Measurements from ENCODE around the gene KRABD2.

Gene KRABD2

DNA sequence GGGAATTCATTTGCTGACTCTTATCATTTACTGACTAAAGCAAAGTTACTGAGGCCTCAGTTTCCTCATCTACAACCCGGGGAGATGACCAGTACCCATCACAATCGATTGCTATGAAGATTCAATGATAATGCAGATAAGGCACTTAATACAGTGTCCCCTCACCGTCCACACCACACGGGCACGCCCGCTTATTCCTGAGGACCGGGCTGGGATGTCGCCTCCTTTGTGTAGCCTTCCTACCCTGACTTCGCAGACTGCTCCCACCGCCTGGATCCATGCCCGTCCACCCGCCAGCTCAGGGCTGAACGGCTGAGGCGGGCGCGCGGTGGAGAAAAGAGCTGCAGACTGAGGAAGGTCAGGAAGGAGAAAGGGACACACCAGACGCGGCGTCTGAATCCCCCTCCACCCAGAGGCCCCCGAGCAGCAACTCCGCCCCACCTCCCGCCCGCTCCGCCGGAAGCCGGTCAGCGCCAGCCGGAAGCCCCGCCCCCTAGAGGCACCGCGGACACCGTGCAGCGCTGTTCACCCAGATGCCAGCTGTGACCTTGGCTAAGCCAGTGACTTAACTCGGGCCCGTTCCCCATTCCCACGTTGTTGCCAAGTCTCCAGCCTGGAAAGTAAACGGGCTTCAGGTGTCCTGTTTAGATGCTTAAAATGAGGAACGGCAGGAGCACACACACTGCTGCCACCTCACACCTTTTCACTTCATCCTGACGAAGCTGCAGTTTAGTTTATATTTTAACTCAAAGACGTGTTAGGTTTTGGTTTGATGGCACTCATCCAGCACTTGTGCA is at the start of gene KRABD2:
TSS of gene KRABD2 (minus strand) at position 434 of the 797 bp plus-strand sequence.
- H3K4me1 ChIP-seq (ENCODE audit: insufficient read depth): peaks cover 27% of the 10 kb centered on the region
- H3K4me3 ChIP-seq: peak within 1 kb of the TSS; percentile 80
- peaks cover 49% of the 10 kb centered on the region for H3F3A ChIP-seq (ENCODE audit: insufficient read depth)
- H4K20me1 ChIP-seq (ENCODE audit: insufficient read depth): peaks cover 8% of the 10 kb centered on the region; the same call in 1 of the 2 replicates
- peak within 1 kb of the TSS; percentile 70 for H3K27ac ChIP-seq
- no peaks in the 10 kb centered on the region for H3K9me3 ChIP-seq (ENCODE audit: low read depth)
- peaks cover 35% of the 10 kb centered on the region for H3K79me2 ChIP-seq (ENCODE audit: insufficient read depth)
- H3K4me2 ChIP-seq (ENCODE audit: unreplicated experiment): peak within 1 kb of the TSS; percentile 95
- H3K27me3 ChIP-seq (replicated peaks; ENCODE audit: insufficient read depth): no peaks in the 10 kb centered on the region
- 3 to 4% methylated on average over 36 to 40 of the region's 41 CpGs for WGBS, 2 experiments (ENCODE audit: low coverage in 1 of 2, low lambda C conversion rate in 2 of 2, missing lambda C conversion rate in 2 of 2)
- peak within 1 kb of the TSS; percentile 63 for H2AFZ ChIP-seq
- H3K9ac ChIP-seq: peak within 1 kb of the TSS; percentile 85
- peak; percentile 93 for DNase-seq
- H3K36me3 ChIP-seq (ENCODE audit: low read depth): peaks cover 45% of the 10 kb centered on the region
- in situ Hi-C loops (cut with MboI): no loop called here
- TF ChIP-seq EZH2 (IDR thresholded peaks at IDR 0.05; ENCODE audit: insufficient read depth, poor library complexity, severe bottlenecking): no peak
- TF ChIP-seq EZH2phosphoT487 (IDR thresholded peaks at IDR 0.05; ENCODE audit: insufficient read depth, low read depth): no peak
- no peaks in the 10 kb centered on the region for H3K9me2 ChIP-seq (ENCODE audit: insufficient read depth)

DNA sequence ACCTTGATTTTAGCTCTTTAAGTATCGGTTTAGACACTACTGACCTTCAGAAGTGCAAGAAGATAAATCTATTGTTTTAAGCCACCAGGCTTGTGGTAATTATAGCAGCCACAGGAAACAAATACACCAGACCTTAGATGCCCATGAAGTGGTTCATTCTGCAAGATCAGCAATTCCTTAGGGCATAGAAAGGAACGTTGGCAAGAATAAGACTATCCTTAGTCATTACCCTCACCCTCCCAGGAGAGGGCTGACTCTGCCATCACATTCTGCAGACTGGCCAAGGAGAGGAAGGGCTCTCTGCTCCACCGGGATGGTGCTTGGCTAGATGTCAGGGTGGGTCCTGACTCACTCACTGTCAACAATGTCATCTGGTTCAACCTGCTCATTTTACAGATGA is 45.1 kb upstream of the KRABD2 start:
- Histone ChIP-seq H3K9me2 (ENCODE audit: insufficient read depth) (no peaks in the 10 kb centered on the region), H3K4me1 (ENCODE audit: insufficient read depth) (peaks cover 8% of the 10 kb centered on the region), H3K4me2 (ENCODE audit: unreplicated experiment) (no peak overlapping the region), H3K79me2 (ENCODE audit: insufficient read depth) (no peaks in the 10 kb centered on the region), H3K27ac (no peak overlapping the region), H4K20me1 (ENCODE audit: insufficient read depth) (no peaks in the 10 kb centered on the region), H3K36me3 (ENCODE audit: low read depth) (no peaks in the 10 kb centered on the region), H3K9ac (no peak overlapping the region), H2AFZ (no peak overlapping the region), H3K27me3 (replicated peaks; ENCODE audit: insufficient read depth) (no peaks in the 10 kb centered on the region), H3F3A (ENCODE audit: insufficient read depth) (peaks cover 20% of the 10 kb centered on the region), H3K9me3 (ENCODE audit: low read depth) (no peaks in the 10 kb centered on the region), H3K4me3 (no peak overlapping the region)
- WGBS, 2 experiments (ENCODE audit: low coverage in 1 of 2, low lambda C conversion rate in 2 of 2, missing lambda C conversion rate in 2 of 2): 34 to 35% methylated on average over 3 of the region's 3 CpGs
- TF ChIP-seq EZH2phosphoT487 (IDR thresholded peaks at IDR 0.05; ENCODE audit: insufficient read depth, low read depth) (no peak), EZH2 (IDR thresholded peaks at IDR 0.05; ENCODE audit: insufficient read depth, poor library complexity, severe bottlenecking) (no peak)
- in situ Hi-C loops (cut with MboI): no loop called here
- peak; percentile 71 for DNase-seq

DNA sequence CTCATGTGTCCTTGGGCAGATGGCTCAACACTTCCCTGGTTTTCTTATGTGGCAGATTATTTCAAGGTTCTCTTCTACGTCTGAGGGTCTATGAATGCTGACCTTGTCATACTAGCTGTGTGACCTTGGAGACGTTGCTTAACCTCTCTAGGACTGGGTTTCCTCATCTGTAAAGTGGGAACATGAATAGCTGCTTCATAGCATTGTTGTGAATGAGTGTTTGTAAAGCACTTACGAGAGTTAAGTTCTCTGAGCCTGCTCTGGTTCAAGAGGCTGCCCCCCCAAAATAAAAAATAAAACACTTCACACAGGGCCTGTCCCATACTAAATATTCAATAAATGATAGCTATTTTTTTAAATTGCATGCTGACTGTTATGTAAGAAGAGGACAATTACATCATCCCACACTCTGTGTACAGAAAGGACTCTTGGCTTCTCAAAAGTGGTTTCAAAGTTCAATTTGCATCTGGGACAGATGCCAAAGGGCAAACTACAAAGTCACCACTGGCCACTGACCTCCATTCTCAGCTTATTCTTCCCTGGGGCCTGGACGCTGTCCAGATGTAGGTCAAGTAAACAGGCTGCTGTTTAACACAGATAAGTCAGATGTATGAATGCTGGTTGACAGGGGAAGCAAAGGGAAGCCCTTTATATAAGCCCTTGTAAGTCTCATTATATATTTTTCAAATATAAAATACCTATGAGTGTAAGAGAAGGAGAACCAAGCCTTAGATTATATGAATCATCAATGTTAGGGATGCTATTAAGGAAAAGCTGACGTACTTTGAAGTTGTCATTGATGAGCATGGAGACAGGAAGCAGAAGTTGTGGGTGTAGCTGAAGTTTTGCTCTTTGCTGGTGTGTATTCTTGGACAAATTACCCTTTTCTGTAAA is 43.8 kb upstream of the KRABD2 start:
- no peaks in the 10 kb centered on the region for H3K36me3 ChIP-seq (ENCODE audit: low read depth)
- WGBS, 2 experiments (ENCODE audit: low coverage in 1 of 2, low lambda C conversion rate in 2 of 2, missing lambda C conversion rate in 2 of 2): 30 to 44% methylated on average over 5 of the region's 5 CpGs
- no peak overlapping the region for H3K9ac ChIP-seq
- no peak for TF ChIP-seq EZH2phosphoT487 (IDR thresholded peaks at IDR 0.05; ENCODE audit: insufficient read depth, low read depth)
- TF ChIP-seq EZH2 (IDR thresholded peaks at IDR 0.05; ENCODE audit: insufficient read depth, poor library complexity, severe bottlenecking): no peak
- peaks cover 8% of the 10 kb centered on the region for H3K4me1 ChIP-seq (ENCODE audit: insufficient read depth)
- no peak overlapping the region for H2AFZ ChIP-seq
- no peaks in the 10 kb centered on the region for H3K27me3 ChIP-seq (replicated peaks; ENCODE audit: insufficient read depth)
- in situ Hi-C loops (cut with MboI): no loop called here
- no peaks in the 10 kb centered on the region for H3K79me2 ChIP-seq (ENCODE audit: insufficient read depth)
- no peaks in the 10 kb centered on the region for H3K9me2 ChIP-seq (ENCODE audit: insufficient read depth)
- H3K4me3 ChIP-seq: no peak overlapping the region
- no peaks in the 10 kb centered on the region for H4K20me1 ChIP-seq (ENCODE audit: insufficient read depth)
- peak; percentile 59 for DNase-seq
- no peak overlapping the region for H3K4me2 ChIP-seq (ENCODE audit: unreplicated experiment)
- peaks cover 20% of the 10 kb centered on the region for H3F3A ChIP-seq (ENCODE audit: insufficient read depth)
- H3K9me3 ChIP-seq (ENCODE audit: low read depth): no peaks in the 10 kb centered on the region
- no peak overlapping the region for H3K27ac ChIP-seq

DNA sequence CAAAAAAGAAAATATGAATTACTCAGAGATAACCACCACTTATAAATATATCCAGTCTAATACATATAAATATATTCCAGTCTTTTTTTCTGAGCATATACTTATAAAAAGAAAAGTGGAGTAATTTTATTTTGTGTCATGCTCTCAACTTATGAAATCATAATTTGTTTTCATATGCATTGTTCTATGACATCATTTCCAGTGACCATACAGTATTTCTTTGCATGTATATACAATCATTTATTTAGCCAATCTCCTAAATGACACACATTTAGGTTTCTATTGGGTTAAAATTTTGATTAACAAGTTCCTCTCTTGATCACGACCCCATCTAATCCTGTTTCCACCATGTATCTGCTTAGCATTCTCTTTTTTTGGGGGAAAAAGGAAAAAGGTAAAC is 42.8 kb upstream of the KRABD2 start:
- H3K9me2 ChIP-seq (ENCODE audit: insufficient read depth): no peaks in the 10 kb centered on the region
- no peak for TF ChIP-seq EZH2 (IDR thresholded peaks at IDR 0.05; ENCODE audit: insufficient read depth, poor library complexity, severe bottlenecking)
- TF ChIP-seq EZH2phosphoT487 (IDR thresholded peaks at IDR 0.05; ENCODE audit: insufficient read depth, low read depth): no peak
- H3K9ac ChIP-seq: no peak overlapping the region
- no peak for DNase-seq
- H3K4me3 ChIP-seq: no peak overlapping the region
- H3K9me3 ChIP-seq (ENCODE audit: low read depth): no peaks in the 10 kb centered on the region
- no peaks in the 10 kb centered on the region for H3K79me2 ChIP-seq (ENCODE audit: insufficient read depth)
- no peaks in the 10 kb centered on the region for H4K20me1 ChIP-seq (ENCODE audit: insufficient read depth)
- no peak overlapping the region for H3K27ac ChIP-seq
- no peak overlapping the region for H2AFZ ChIP-seq
- in situ Hi-C loops (cut with MboI): loop anchor here (10.0 kb wide), 1 partner anchor 335 kb away; the partner anchor contains the start of gene SPDYE4
- no peak overlapping the region for H3K4me2 ChIP-seq (ENCODE audit: unreplicated experiment)
- H3K4me1 ChIP-seq (ENCODE audit: insufficient read depth): peaks cover 8% of the 10 kb centered on the region
- H3K27me3 ChIP-seq (replicated peaks; ENCODE audit: insufficient read depth): no peaks in the 10 kb centered on the region
- peaks cover 20% of the 10 kb centered on the region for H3F3A ChIP-seq (ENCODE audit: insufficient read depth)
- WGBS, 2 experiments (ENCODE audit: low coverage in 1 of 2, low lambda C conversion rate in 2 of 2, missing lambda C conversion rate in 2 of 2): 2 to 5% methylated on average over 1 of the region's 1 CpG
- no peaks in the 10 kb centered on the region for H3K36me3 ChIP-seq (ENCODE audit: low read depth)
